SK-N-DZ (cell line): Measurements from ENCODE around the gene PHF24. TPM values are rescaled to one million over a fixed set of nuclear protein-coding genes. Genes with fewer than 3 reads are reported as not detected.
A peak's percentile ranks its signal among the peaks of the same experiment; 100 is the strongest.
"Not testable (repeated sequence)": the region's sequence is repeated elsewhere in the genome, so short reads cannot be mapped to it uniquely, and the experiment has no call there.

Experiments
- DNase-seq: peaks from one replicate; pipeline ENCODE4 v3.0.0-alpha.2; 2015; ENCODE audit warnings: low spot score
- polyA plus RNA-seq, 2 experiments: library from polyadenylated mRNA; depleted of rRNA; stranded (reverse); fragments of >200 nt; gene quantifications; 2 replicates each; pipeline ENCODE4 v1.2.3, GENCODE V29; 2014

The PHF24 gene
- not detected in 2 replicates for polyA plus RNA-seq (2014; cell fraction: cytosol; rRNA removed)
- 0.07 TPM in 1 of 2 replicates, not detected in the other for polyA plus RNA-seq (2014; cell fraction: nucleus; rRNA removed)

DNA sequence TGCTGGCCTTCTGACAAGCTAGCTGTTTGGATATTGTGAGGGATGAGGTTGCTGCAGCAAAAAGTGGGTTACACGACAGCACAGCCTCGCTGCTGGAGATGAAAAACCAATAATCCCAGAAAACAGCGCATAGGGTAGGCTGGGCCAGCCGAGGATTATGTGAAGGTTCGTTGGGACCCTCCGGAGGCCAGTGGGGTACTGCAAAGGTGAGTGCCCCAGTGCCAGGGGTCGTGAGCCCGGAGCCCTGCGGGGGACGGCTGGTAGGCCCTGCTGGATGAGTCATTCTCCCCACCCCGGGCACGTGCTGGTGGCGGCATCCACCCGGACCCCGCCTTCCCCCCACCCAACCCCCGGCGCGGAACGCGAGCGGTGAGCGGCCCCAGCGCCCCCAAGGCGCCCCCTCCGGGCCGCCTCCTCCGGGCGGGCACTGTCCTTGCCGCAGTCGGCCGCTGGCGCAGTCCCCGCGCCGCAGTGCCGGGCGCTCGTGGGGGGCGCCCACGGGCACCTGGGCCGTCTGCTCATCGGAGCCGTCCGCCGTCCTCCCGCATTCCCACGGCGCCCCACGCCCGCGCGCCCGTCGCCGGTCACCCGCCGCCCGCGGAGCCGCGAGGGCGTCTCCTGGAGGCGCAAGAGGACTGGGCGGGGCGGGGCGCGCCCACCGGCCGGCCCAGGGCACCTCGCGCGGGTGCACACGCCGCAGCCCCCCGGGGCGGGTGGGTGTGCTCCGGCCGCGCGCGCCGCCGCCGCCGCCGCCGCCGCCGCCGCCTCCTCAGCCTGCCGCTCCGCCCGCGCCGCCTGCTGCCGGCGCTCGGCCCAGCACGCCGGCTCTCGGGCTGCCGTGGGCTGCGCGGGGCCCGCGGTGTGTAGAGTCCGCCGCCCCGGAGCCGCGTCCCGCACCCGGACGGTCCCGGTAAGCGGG lies at the start of gene PHF24:
Gene PHF24 (plus strand): TSS at position 794 of the 919 bp plus-strand sequence. CDS start 13,014 bp downstream, outside the sequence.
- no peak for DNase-seq

DNA sequence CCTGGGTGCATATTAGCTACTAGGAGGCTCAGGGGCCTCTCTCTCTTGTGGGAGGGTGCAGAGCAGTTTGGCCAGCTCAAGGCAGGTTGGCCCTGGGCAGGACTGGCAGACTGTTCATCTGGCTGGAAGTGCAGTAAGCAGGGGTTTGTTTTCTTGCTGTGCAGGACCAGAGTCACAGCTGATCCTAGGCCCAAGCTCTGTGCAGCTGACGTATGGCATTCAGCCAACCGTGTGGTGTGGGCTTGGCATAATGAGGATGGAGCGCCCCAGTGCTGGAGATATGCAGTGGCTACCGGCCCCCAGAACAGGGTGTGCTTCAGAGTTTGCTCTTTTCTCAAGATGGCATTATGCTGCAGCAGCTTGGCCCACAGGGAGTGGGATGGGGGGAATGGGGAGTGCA lies 31.0 kb upstream of the PHF24 start:
- no peak for DNase-seq

DNA sequence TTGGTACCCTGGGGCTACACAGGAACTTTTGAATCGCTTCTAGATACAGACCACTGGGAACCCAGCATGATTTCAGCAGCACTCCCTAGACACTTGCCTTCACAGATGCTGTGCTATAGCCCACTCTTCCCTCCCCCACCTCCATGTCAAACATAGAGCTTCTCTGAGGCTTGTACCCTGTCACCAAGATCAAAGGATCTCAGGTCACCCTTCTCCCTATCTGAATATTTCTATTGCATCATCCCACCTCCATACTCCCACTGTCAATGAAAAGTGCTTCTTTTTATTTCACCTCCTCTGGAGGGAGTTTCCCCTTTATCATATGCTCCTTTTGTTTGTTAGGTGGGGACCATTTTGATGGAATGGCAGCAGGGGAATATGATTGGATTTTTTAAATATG lies 29.2 kb upstream of the PHF24 start:
- DNase-seq, result no peak

DNA sequence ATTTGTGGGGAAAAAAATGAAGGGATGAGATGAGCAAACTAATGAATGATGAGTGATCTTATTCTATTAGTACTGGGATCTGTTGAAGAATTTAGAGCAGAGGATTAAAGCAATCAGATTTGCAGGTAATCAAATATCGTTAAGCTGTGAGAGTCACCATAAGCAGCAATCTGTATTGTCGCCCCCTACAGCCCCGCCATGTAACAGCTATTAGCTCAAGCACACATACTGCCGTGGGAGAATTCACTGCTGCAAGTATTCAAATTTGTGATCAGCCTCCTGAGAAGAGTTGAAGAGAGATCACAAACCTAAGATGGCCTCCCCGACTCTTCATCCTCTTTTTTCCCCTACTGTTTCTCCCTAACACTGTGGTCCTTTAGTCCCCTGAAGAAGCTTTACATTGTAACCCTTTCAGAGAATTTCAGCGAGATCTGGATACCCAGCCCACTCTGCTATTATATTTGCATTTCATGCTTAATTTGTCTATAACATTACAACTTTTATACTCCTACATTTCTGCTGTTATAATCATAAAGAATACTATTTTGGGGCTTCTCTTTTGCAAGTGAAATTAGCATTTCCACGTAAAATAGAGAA lies 28.5 kb upstream of the PHF24 start:
- DNase-seq, result peak; percentile 27

DNA sequence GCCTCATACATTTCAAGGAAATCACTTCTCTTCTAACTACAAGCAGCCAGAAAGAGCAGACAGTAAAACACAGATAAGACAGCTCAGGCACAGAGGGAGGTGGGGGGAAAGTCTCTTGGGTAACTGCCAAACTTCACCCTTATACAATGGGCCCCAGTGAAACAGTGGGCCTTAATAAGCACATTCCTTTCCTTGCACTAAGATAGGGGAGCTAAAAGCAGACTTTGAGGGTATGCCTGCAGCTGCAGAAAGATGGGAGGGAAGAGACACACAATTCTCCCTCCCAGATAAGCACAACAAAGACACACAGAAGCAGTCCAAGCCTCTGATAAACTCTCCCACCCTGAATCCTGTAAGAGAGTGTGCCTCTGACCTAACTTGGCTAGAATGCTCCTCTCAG lies 18.1 kb upstream of the PHF24 start:
- DNase-seq, result not testable (repeated sequence)

DNA sequence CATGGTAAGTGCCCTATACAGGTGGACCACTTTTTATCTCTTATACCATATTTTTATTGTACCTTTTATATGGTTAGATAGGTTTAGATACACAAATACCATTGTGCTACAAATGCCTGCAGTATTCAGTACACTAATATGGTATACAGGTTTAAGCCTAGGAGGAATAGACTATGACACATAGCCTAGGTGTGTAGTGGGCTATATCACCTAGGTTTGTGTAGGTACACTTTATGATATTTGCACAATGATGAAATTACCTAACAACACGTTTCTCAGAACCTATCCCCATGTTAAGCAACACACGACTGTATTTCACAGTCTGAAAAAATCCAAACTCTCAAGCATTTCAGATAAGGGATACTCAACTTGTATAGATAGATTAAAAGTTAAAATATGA lies 9.6 kb upstream of the PHF24 start:
- DNase-seq, result no peak

DNA sequence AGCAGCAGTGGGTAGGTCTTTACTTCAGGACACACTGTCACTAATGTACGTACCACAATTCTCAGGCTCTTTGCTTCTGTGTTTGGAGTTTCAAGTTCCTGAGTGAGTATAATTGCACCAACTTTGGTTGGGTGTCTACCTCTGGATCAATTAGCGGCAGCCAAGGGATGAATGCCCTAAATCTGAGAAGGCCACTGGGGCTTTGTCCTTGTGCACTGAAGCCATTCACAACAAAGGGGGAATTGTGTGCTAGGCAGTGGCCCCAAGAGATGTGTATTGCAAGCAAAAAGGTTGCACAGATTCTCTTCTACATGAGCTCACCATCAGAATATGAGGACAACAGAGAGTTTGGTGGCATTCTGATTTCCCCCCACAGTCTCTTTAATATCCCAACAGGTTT lies 3.9 kb upstream of the PHF24 start:
- DNase-seq, result no peak

DNA sequence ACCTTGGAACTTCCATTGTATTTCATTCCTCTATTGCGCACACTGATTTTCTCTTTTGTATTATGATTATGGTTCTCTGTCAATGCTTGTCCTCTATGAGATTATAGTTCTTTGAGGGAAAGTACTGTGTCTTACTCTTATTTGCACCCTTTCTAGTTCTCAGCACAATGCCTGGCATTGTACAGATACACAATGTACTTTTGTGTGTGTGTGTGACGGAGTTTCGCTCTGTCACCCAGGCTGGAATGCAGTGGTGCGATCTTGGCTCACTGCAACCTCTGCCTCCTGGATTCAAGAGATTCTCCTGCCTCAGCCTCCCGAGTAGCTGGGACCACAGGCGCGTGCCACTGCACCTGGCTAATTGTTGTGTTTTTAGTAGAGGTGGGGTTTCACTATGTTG lies 2.0 kb upstream of the PHF24 start:
- DNase-seq, result not testable (repeated sequence)

DNA sequence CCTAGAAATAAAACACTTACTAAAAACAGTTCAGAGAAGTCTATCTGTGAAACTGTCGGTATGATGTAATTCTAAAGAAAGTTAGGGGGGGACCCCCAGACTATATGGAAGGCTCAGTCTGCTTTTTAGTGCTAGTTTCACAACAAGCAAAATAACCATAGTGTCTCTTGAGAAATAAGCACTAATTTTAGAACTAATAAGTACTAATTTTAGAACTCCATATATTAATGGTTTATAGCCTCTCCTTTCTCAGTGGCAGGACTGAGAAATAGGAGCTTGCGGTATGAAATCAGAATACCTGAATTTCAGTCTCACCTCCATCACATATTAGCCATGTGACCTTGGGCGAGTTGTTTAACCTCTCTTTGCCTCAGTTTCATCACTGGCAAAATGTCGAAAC lies 1.4 kb upstream of the PHF24 start:
- DNase-seq, result no peak

DNA sequence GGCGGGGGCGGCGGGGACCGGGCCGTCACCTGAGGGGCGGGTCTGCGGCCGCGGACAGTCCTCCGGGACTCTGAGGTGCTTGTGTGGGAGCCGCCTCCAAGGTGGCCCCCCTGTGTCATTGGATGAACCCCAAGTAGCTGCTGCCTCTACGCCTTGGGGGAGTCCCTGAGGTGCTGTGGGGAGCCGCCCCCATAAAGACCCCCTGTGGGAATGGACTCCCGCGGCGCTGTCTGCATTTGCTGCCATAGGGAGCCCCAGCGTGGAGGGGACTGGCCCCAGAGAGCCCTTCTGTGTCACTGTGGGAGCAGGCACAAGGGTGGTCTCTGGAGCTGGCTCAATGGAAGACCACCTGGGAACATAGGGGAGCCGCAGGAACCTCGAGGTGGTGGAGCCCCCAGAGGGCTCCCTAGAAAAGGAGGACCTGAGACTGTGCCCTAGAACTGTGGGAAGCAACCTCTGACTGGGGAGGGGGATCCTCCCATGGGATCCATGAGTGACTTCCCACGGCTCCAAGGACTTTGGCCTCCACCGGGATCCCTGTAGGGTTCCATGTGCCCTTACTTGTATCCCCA lies 412 bp downstream of the PHF24 start:
- no peak for DNase-seq

DNA sequence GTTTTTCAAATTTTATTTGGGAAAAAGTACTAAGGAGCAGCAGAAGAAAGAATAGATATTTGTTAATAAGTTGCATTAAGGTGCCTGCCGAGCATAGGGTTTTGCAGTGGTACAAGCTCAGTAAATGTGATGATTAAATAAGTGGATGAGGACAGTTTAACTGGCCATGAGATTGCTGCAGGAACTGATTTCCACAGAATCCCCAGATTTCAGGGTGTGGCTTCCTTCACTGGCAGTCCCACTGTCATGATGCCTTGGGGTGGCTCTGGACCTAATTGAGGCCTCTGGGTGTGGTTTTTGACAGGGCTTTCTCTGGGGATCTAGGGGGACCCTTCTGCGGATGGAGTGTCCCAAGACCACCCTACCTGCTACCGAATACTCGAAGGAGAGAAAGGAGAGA lies 1.4 kb downstream of the PHF24 start:
- no peak for DNase-seq

DNA sequence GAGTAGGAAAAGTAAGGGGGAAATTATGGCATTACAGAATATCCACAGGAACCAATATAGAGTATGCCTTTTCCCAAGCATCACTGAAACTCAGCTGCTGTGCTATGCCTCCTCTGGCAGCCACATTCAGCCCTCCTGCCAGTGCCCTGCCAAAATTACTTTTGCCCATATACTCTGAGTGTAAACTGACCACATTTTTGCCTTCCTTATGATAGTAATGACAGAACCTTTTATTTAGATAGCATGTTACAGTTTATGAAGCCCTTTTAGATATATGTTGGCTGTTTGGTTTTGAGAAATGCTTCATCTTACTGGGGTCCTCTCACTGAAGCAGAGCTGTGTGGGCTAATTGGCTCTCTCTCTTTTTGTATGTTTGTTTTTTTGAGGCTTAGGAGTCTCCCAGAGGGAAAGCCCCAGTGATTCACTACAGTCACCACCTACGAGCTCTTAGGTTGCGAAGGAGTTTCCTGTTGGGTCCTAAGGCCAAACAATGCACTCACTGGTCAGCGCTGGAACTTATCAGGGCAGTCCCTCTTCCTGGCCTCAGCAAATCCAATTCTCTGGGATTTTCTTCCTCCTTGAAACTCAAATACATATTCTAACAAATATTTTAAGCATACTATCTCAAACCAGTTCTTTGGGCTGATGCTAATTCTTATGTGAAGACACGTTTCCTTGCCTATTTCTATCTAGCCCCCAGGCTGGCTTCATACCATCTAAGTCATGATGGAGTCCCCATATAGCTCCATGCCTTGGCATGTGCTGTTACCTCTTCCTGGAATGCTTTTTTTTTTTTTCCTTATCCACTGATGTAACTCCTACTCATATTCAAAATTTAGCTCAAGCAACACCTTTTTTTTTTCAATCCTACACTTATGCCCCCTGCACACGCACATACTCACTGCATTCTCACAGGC lies 3.7 kb downstream of the PHF24 start:
- no peak for DNase-seq

DNA sequence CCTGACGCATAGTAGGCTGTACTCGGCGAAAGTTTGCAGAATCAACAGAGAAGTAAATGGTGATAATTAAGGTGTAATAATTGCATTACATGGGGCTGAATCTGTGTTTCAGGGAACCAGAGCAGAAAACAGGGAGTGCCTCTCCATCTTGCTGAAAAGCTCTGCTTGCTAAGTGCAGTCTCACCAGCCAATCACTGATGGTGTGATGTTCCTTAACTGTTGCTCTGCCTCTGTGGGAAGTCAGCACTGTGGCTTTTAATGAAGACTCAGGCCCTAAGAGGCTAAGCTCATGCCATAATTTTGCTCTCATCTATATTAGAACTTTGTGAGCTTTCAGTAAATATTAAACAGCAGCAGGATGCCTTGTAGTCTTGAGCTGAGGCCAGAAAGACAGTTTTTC lies 4.5 kb downstream of the PHF24 start:
- no peak for DNase-seq

DNA sequence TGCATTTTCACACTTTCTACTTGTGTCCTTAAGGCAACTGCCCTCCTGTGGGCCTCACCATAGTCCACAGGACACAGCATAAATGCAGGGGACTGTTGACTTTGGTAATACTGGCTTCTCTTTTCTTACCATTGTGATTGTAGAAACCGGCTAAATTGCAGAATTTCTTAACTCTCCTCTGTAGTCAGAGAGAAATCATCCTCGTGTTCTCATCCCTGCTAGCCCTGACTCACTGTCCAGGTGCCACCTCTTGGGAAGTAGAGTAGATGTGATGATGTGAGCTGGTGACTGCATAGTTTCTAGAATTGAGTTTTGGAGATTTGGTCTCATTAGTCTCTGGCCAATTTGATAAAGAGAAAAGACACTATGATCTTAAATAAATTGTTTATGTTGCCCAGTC lies 5.5 kb downstream of the PHF24 start:
- no peak for DNase-seq

DNA sequence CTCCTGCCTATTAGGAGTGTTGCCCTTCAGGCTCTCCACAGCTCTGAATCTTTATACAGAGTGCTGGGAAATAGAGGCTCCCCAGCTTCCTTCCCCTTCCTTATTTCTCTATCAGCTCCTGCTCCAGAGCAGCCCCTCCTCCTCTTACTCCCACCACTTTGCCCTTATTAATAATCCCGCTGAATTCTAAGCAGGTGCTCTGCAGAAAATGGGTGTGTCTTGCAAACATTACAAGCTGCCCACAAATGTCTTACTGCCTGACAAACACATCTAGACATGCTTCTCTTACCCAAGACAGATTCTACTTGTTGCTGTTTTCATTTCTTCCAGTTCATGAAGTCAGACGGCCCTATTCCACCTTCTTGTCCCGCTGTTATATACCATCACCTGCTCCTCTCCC lies 6.4 kb downstream of the PHF24 start:
- DNase-seq, result no peak

DNA sequence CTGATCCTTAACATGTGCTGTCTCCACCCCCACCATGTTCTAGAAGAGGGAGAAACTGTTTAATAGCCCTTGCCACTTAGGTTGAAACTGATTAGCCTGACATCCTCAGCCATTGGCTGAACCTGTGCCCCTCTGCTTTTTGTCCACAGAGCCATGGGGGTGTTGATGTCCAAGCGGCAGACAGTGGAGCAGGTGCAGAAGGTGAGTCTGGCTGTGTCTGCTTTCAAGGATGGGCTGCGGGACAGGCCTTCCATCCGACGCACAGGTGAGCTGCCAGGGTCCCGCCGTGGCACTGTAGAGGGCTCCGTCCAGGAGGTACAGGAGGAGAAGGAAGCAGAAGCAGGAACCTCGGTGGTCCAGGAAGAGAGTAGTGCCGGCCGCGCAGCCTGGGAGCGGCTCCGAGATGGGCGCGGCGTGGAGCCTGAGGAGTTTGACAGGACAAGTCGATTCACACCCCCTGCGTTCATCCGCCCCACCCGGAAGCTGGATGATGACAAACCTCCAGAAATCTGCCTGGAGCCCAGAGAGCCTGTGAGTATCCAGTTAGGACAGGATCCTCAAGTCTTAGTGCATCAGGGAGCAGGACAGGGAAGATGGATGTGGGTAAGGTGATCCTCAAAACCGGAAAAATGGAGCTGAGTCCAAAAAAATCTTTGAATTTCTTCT lies 13.2 kb downstream of the PHF24 start:
- DNase-seq, result no peak

DNA sequence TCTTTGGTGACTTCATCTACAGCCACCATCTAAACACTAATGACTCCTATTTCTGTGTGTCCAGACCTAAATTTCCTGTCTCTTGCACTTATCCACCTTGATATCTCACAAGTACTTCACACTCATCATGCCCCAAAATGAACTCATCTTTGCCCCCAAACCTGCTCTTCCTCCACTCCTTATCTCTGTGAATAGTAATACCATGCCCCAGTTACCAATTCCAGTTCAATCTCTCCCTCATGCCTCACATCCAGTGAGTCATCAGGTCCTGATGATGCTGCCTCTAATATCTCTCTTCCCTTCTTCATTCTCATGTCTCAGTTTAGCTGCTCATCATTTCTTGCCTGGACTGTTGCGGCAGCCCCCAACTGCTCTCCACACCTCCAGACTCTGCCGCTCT lies 16.6 kb downstream of the PHF24 start:
- DNase-seq, result no peak

DNA sequence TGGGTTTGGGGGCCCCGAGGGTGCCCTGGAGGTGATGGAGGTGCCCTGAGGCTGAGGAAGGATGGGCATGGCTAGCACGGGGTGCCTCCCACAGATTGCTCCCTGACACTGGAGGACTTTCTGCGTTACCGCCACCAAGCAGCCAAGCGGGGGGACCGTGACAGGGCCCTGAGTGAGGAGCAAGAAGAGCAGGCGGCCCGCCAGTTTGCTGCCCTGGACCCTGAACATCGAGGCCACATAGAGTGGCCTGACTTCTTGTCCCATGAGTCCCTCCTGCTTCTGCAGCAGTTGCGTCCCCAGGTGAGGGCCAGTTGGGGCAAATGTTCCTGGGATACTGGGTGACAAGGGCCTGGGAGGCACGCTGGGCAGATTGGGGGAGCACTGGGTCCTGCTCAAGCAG lies 18.4 kb downstream of the PHF24 start:
- no peak for DNase-seq

DNA sequence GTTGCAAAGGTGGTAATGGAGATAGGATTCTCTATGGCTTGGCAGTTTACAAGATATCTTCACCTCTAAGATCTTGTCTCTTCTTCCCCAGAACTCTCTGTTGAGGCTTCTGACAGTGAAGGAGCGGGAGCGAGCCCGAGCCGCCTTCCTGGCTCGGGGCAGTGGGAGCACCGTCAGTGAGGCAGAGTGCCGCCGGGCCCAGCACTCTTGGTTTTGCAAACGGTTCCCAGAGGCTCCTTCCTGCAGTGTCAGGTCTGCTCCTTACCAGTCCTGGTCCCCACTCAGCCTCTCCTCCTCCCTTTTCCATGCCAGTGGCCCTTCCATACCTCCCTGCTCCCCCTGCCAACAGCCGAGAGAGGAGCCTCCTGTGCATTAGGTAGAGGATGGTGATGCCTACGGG lies 18.9 kb downstream of the PHF24 start:
- DNase-seq, result no peak

DNA sequence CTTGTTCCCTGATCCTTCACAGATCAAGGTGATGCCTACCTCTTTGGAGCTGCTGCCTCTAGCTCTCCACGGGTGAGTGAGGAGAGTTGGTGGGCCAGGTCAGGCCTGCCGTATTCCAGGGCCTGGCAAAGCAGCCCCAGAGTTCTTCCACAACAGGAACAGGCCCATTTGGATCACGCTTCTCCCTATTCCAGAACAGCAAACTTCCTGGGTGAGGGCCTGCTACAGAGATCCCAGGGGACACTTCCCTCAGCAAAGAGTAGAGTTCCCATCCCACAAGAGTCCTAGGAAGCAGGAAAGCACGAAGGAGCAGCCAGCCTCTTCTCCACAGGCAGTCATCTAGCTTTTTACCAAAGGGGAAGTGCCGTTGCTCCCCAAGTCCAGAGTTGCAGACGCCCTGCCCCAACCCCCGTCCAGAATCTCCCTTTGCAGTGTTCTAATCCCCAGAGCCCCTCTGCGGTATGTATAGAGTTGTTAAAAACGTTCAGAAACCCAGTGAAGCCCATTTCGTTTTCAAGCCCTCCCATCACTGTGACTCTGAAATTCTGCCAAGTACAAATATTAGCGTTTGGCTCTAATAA lies 22.2 kb downstream of the PHF24 start:
- DNase-seq, result no peak

DNA sequence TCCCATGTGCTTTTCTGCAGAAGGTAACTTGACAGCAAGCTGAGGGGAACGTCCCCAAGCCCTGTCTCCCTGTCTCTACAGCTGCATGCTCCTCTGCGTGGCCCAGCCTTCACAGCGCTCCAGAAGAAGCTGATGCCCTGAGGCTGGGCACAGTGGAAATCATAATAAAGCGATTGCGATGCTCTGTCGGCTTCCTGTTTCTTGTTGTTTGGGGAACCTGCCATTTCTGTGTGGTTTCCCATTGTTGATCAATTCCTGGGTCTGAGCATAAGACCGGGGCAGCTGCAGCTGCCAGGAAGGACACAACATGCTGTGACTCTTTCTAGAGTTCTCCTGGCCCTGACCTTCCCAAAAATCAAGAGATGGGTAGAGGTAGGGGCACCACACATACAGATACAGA lies 24.3 kb downstream of the PHF24 start:
- no peak for DNase-seq
